Measurements from ENCODE around the gene ALS2. TPM values are rescaled to one million over a fixed set of nuclear protein-coding genes. Genes with fewer than 3 reads are reported as not detected.

The ALS2 gene
- total RNA-seq, 1 donor from 2014 or later = 36.4 TPM

DNA sequence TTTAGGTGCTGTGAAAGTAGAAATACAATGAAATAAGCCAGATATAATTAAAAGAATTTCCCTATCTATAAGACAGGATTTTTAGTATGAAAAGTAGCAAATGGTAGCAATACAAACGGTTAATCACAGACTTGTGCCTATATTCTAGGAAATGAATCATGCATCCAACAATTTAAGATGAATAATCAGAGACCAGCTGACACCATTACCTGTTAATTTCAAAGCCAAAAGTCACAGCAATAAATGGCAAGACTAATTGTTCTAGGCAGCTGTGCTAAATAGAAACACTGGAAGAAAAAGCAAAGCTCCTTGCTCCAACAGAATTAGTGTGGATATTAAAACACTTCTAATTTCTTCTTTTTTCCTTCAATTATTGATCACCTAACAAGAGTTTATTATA is 47.2 kb downstream of the ALS2 start:
- no peak overlapping the region for H3K4me3 Mint-ChIP-seq
- H3K27me3 Mint-ChIP-seq = no peaks in the 10 kb centered on the region
- TF ChIP-seq, protein P1, sequence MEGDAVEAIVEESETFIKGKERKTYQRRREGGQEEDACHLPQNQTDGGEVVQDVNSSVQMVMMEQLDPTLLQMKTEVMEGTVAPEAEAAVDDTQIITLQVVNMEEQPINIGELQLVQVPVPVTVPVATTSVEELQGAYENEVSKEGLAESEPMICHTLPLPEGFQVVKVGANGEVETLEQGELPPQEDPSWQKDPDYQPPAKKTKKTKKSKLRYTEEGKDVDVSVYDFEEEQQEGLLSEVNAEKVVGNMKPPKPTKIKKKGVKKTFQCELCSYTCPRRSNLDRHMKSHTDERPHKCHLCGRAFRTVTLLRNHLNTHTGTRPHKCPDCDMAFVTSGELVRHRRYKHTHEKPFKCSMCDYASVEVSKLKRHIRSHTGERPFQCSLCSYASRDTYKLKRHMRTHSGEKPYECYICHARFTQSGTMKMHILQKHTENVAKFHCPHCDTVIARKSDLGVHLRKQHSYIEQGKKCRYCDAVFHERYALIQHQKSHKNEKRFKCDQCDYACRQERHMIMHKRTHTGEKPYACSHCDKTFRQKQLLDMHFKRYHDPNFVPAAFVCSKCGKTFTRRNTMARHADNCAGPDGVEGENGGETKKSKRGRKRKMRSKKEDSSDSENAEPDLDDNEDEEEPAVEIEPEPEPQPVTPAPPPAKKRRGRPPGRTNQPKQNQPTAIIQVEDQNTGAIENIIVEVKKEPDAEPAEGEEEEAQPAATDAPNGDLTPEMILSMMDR (conservative IDR thresholded peaks at IDR 0.05) = no peak
- no peak for DNase-seq (ENCODE audit: extremely low spot score, unreplicated experiment)
- H3K36me3 Mint-ChIP-seq = peaks cover 43% of the 10 kb centered on the region
- H3K4me1 Mint-ChIP-seq (ENCODE audit: unreplicated experiment) = peaks cover 6% of the 10 kb centered on the region
- H3K9me3 Mint-ChIP-seq = no peaks in the 10 kb centered on the region
- H3K27ac Mint-ChIP-seq = no peak overlapping the region

- H3K27me3 Mint-ChIP-seq = no peaks in the 10 kb centered on the region
- H3K9me3 Mint-ChIP-seq = no peaks in the 10 kb centered on the region
- H3K4me1 Mint-ChIP-seq (ENCODE audit: unreplicated experiment) = peaks cover 6% of the 10 kb centered on the region
- H3K4me3 Mint-ChIP-seq = no peak overlapping the region
- TF ChIP-seq, protein P1 (conservative IDR thresholded peaks at IDR 0.05) = no peak
- no peak overlapping the region for H3K27ac Mint-ChIP-seq
- DNase-seq (ENCODE audit: extremely low spot score, unreplicated experiment) = no peak
- peaks cover 42% of the 10 kb centered on the region for H3K36me3 Mint-ChIP-seq
Measured at GRCh38 chr2:201730651-201731285, 50.0 kb downstream of the ALS2 start.

DNA sequence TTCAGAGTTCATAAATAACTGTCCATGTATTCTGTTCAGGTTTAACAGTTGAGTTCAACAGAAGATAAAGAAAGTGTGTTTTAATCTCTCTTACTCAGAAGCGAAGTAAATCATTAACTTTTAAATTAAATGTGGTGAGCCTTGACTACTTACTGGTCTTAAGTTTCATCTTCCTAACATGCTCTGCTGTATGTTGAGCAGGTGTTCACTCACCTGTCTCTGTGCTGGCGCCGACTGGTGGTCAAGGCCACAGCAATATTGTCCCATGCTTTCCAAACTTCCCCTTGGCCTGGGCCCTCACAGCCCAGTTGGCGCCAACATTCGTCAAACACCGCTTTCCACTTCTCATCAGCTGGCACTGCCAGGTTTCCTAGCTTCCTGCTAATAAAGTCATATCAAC is 65.3 kb downstream of the ALS2 start:
- Mint-ChIP-seq H3K4me3 (no peak overlapping the region), H3K4me1 (ENCODE audit: unreplicated experiment) (no peaks in the 10 kb centered on the region), H3K27me3 (no peaks in the 10 kb centered on the region), H3K36me3 (peaks cover 32% of the 10 kb centered on the region), H3K27ac (no peak overlapping the region), H3K9me3 (no peaks in the 10 kb centered on the region)
- no peak for DNase-seq (ENCODE audit: extremely low spot score, unreplicated experiment)
- TF ChIP-seq, protein P1 (conservative IDR thresholded peaks at IDR 0.05) = no peak

DNA sequence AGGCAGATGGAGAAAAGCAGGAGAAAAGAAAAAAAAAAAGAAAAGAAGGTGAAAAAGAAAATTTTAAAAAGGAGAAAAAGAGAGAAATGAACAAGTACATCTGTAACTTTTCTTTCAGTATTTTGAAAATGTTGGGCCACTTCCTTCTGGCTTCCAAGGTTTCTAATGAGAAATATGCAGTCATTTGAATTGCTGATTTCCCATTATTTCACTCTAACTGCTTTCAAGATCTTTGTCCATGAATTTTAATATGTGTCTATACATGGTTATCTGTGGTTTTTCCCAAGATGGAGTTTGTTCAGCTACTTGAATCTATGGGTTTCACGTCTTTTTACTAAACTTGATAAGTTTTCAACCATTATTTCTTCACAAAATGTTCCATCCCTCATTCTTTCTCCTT is 68.0 kb downstream of the ALS2 start:
- H3K27ac Mint-ChIP-seq = no peak overlapping the region
- H3K36me3 Mint-ChIP-seq = peaks cover 25% of the 10 kb centered on the region
- H3K27me3 Mint-ChIP-seq = no peaks in the 10 kb centered on the region
- DNase-seq (ENCODE audit: extremely low spot score, unreplicated experiment) = no peak
- TF ChIP-seq, protein P1 (conservative IDR thresholded peaks at IDR 0.05) = no peak
- no peak overlapping the region for H3K4me3 Mint-ChIP-seq
- no peaks in the 10 kb centered on the region for H3K4me1 Mint-ChIP-seq (ENCODE audit: unreplicated experiment)
- H3K9me3 Mint-ChIP-seq = no peaks in the 10 kb centered on the region

GRCh38 chr2:201709747-201710146 is 71.0 kb downstream of the ALS2 start:
- H3K9me3 Mint-ChIP-seq = no peaks in the 10 kb centered on the region
- TF ChIP-seq, protein P1 (conservative IDR thresholded peaks at IDR 0.05) = no peak

More at GRCh38 chr2:201709747-201710146, 71.0 kb downstream of the ALS2 start:
- peaks cover 19% of the 10 kb centered on the region for H3K36me3 Mint-ChIP-seq
- H3K27me3 Mint-ChIP-seq = no peaks in the 10 kb centered on the region
- H3K4me3 Mint-ChIP-seq = no peak overlapping the region
- H3K4me1 Mint-ChIP-seq (ENCODE audit: unreplicated experiment) = no peaks in the 10 kb centered on the region
- no peak overlapping the region for H3K27ac Mint-ChIP-seq
- DNase-seq (ENCODE audit: extremely low spot score, unreplicated experiment) = no peak

Measured in type B pancreatic cell (in vitro differentiated cells).